Mesenchymal stem cell (in vitro differentiated cells and primary cell): Measurements from ENCODE around the gene CASKIN1.

Experiments
- DNase-seq: peaks from one replicate; pipeline ENCODE4 v3.0.0-alpha.2; 2013
- H2AFZ ChIP-seq: one replicate; pipeline ENCODE4 v1.6.1; 2013; ENCODE audit warnings: low read depth, mild to moderate bottlenecking, control low read depth, inconsistent platforms, low read length, moderate library complexity
- H2AK5ac ChIP-seq: 2 replicates; pipeline ENCODE4 v1.6.1; 2013; ENCODE audit warnings: low read length, moderate library complexity, mild to moderate bottlenecking, inconsistent platforms; ENCODE audit not compliant: severe bottlenecking
- H2BK120ac ChIP-seq: one replicate; pipeline ENCODE4 v1.6.1; 2013; ENCODE audit warnings: low read depth, mild to moderate bottlenecking, inconsistent platforms, low read length, moderate library complexity
- H2BK12ac ChIP-seq, 2 experiments: one replicate each; pipeline ENCODE4 v1.6.1; 2013; ENCODE audit warnings: inconsistent platforms in 2 of 2, low read length in 2 of 2, mild to moderate bottlenecking in 2 of 2, moderate library complexity in 2 of 2, control low read depth in 1 of 2
- H2BK15ac ChIP-seq: one replicate; pipeline ENCODE4 v1.6.1; 2013; ENCODE audit warnings: mild to moderate bottlenecking, low read depth, inconsistent platforms; ENCODE audit not compliant: poor library complexity, severe bottlenecking
- H2BK5ac ChIP-seq: 2 replicates; pipeline ENCODE4 v1.6.1; 2013; ENCODE audit warnings: low read depth, mild to moderate bottlenecking, low read length, control low read depth, inconsistent platforms; ENCODE audit not compliant: poor library complexity, severe bottlenecking
- H3K14ac ChIP-seq, 2 experiments: one replicate each; pipeline ENCODE4 v1.6.1; 2013; ENCODE audit warnings: inconsistent platforms in 2 of 2, low read length in 2 of 2, control low read depth in 1 of 2, mild to moderate bottlenecking in 1 of 2, moderate library complexity in 1 of 2
- H3K18ac ChIP-seq, 2 experiments: one replicate each; pipeline ENCODE4 v1.6.1; 2013; ENCODE audit warnings: inconsistent platforms in 2 of 2, low read length in 2 of 2, control low read depth in 1 of 2, low read depth in 1 of 2, mild to moderate bottlenecking in 1 of 2
- H3K23ac ChIP-seq, 2 experiments: one replicate each; pipeline ENCODE4 v1.6.1; 2013; ENCODE audit warnings: inconsistent platforms in 2 of 2, low read length in 2 of 2, mild to moderate bottlenecking in 2 of 2, moderate library complexity in 2 of 2, control low read depth in 1 of 2
- H3K27ac ChIP-seq: 2 replicates; pipeline ENCODE4 v1.5.1; 2013; ENCODE audit warnings: mild to moderate bottlenecking, moderate library complexity, low read length, control low read depth, inconsistent platforms; ENCODE audit not compliant: poor library complexity, severe bottlenecking
- H3K27me3 ChIP-seq, 2 experiments: 2 replicates each; pipeline versions ENCODE4 v1.6.1 to v1.7.0; 2013; ENCODE audit warnings: low read length in 2 of 2, mild to moderate bottlenecking in 2 of 2, moderate library complexity in 2 of 2, control low read depth in 1 of 2, inconsistent platforms in 1 of 2; ENCODE audit not compliant: control insufficient read depth in 1 of 2, insufficient read depth in 1 of 2
- H3K36me3 ChIP-seq, 2 experiments: 2 replicates each; pipeline versions ENCODE4 v1.6.1 to v1.7.0; 2013; ENCODE audit warnings: low read length in 2 of 2, control low read depth in 1 of 2, inconsistent platforms in 1 of 2, low read depth in 1 of 2, mild to moderate bottlenecking in 1 of 2; ENCODE audit not compliant: insufficient read depth in 2 of 2, control insufficient read depth in 1 of 2
- H3K4ac ChIP-seq, 2 experiments: one replicate each; pipeline ENCODE4 v1.6.1; 2013; ENCODE audit warnings: inconsistent platforms in 2 of 2, low read length in 2 of 2, mild to moderate bottlenecking in 2 of 2, moderate library complexity in 2 of 2, control low read depth in 1 of 2, low read depth in 1 of 2
- H3K4me1 ChIP-seq: 2 replicates; pipeline ENCODE4 v1.6.1; 2013; ENCODE audit warnings: low read depth, low read length, control low read depth; ENCODE audit not compliant: control insufficient read depth, insufficient read depth
- H3K4me2 ChIP-seq: 2 replicates; pipeline ENCODE4 v1.6.1; 2013; ENCODE audit warnings: low read length, mild to moderate bottlenecking, inconsistent platforms; ENCODE audit not compliant: poor library complexity, severe bottlenecking
- H3K4me3 ChIP-seq, 2 experiments: 2 replicates each; pipeline versions ENCODE4 v1.5.1 to v1.7.0; 2013; ENCODE audit warnings: low read length in 2 of 2, mild to moderate bottlenecking in 2 of 2, control low read depth in 1 of 2, low read depth in 1 of 2; ENCODE audit not compliant: insufficient read depth in 1 of 2
- H3K79me1 ChIP-seq: replicated peaks from 2 replicates; pipeline ENCODE4 v1.6.1; 2013; ENCODE audit warnings: mild to moderate bottlenecking, control low read depth, low read length, inconsistent platforms; ENCODE audit not compliant: poor library complexity, severe bottlenecking
- H3K9ac ChIP-seq: 2 replicates; pipeline ENCODE4 v1.7.0; 2013; ENCODE audit warnings: mild to moderate bottlenecking, low read length, moderate library complexity
- H3K9me3 ChIP-seq: 2 replicates; pipeline ENCODE4 v1.7.0; 2013; ENCODE audit warnings: mild to moderate bottlenecking, low read length; ENCODE audit not compliant: control insufficient read depth
- H4K8ac ChIP-seq: one replicate; pipeline ENCODE4 v1.6.1; 2013; ENCODE audit warnings: inconsistent platforms, mild to moderate bottlenecking, low read length, moderate library complexity
- H4K91ac ChIP-seq: one replicate; pipeline ENCODE4 v1.6.1; 2013; ENCODE audit warnings: mild to moderate bottlenecking, low read length, inconsistent platforms
- WGBS: methylation state at CpG from one replicate; pipeline ENCODE4 v1.1.7; 2013; ENCODE audit warnings: mixed read lengths; 5-methylcytosine and 5-hydroxymethylcytosine counted together

CASKIN1 gene

DNA sequence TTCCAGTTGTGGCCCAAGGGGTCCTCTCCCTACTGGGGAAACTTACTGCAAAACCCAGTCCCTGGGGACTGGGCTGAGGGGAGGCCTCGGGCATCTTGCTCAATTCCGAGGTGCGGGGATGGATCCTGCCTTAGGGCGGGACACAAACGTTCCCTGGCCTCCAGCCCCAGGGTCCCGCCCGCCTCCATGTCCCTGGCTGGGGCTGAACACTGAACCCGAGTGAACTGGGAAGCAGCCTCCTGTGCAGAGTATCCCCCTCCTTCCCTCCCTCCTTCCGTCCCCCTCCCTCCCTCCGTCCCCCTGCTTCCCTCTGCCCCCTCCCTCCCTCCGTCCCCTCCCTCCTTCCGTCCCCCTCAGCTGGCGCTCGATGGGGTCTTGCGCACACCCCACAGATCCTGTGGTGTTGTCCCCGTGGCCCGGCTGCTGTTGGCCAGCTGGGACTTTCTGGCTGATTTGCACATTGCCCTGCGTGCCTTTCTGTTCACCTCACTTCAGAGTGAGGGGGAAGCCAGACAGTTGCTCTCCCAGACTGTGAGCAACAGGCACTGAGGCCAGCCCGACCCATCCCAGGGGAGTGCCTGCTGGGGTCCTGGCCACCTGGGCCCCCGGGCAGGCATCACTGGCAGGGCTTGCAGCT is 35.4 kb downstream of the CASKIN1 start:
- no peak overlapping the region for H3K18ac ChIP-seq
- H2AFZ ChIP-seq, result no peak overlapping the region
- H3K27ac ChIP-seq, result peak overlapping the region; percentile 84
- peak overlapping the region in 1 of 2 experiments; percentile 18 for H3K4me3 ChIP-seq
- H4K91ac ChIP-seq, result no peak overlapping the region
- H3K4me2 ChIP-seq, result peak overlapping the region; percentile 17
- no peaks in the 10 kb centered on the region for H3K9me3 ChIP-seq
- no peak overlapping the region for H2BK15ac ChIP-seq
- no peak overlapping the region for H2BK12ac ChIP-seq
- H4K8ac ChIP-seq, result no peak overlapping the region
- H2BK120ac ChIP-seq, result no peak overlapping the region
- no peak overlapping the region for H3K4ac ChIP-seq
- H3K14ac ChIP-seq, result no peak overlapping the region
- H3K36me3 ChIP-seq, result peaks cover 9 to 51% of the 10 kb centered on the region in 2 experiments
- peak overlapping the region; percentile 69 for H3K9ac ChIP-seq
- no peak overlapping the region for H3K23ac ChIP-seq
- peaks cover 76% of the 10 kb centered on the region for H3K4me1 ChIP-seq
- peaks cover 4% of the 10 kb centered on the region for H3K79me1 ChIP-seq
- H2BK5ac ChIP-seq, result no peak overlapping the region
- peak overlapping the region; percentile 89 for H2AK5ac ChIP-seq
- DNase-seq, result no peak
- 90% methylated on average over 19 of the region's 20 CpGs for WGBS
- H3K27me3 ChIP-seq, result no peaks in the 10 kb centered on the region

DNA sequence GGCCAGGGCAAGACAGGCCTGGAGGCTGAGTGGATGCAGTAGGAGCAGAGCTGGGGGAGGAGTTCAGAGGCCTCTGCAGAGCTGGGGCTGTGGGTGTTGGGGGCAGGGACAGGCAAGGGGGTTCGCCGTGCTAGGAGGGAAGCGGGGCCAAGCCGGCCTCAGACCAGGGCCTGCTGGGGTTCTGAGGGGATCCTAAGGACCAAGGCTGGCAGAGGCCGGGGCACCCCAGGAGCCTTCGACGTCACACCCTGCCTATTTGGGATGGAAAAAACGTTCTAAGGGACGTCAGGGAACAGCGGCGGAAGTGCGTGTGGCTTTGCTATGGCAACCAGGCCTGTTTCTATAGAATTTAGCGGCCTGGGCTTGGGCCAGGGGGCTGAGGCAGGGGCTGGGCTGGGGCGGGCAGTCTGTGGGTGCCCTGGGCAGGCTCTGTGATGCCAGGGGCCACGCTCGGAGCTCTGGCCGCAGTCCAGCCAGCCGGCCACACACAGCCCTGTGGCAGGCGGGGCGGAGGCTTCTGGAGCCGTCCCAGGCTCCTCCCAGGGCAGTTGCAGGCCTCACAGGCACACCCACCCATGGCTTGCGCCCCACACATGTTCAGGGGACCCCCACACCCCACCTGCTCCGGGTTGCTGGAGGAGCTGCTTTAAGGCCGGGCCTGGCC is 37.1 kb downstream of the CASKIN1 start:
- Histone ChIP-seq H2AFZ (no peak overlapping the region), H3K14ac (no peak overlapping the region), H3K36me3 (peaks cover 3 to 39% of the 10 kb centered on the region in 2 experiments), H3K4me1 (peaks cover 76% of the 10 kb centered on the region), H2BK15ac (peak overlapping the region; percentile 12), H3K27ac (peak overlapping the region; percentile 22), H3K9me3 (no peaks in the 10 kb centered on the region), H3K79me1 (no peaks in the 10 kb centered on the region), H4K8ac (peak overlapping the region; percentile 42), H2BK12ac (peak overlapping the region in 1 of 2 experiments; percentile 1), H3K18ac (no peak overlapping the region), H3K27me3 (no peaks in the 10 kb centered on the region), H2AK5ac (peak overlapping the region; percentile 66), H3K4me3 (peak overlapping the region in 1 of 2 experiments; percentile 47), H3K9ac (peak overlapping the region; percentile 98), H3K4me2 (peak overlapping the region; percentile 12), H3K23ac (peak overlapping the region in 1 of 2 experiments; percentile 19), H4K91ac (peak overlapping the region; percentile 3), H2BK5ac (no peak overlapping the region), H3K4ac (no peak overlapping the region), H2BK120ac (no peak overlapping the region)
- WGBS, result 89% methylated on average over 24 of the region's 24 CpGs
- no peak for DNase-seq

DNA sequence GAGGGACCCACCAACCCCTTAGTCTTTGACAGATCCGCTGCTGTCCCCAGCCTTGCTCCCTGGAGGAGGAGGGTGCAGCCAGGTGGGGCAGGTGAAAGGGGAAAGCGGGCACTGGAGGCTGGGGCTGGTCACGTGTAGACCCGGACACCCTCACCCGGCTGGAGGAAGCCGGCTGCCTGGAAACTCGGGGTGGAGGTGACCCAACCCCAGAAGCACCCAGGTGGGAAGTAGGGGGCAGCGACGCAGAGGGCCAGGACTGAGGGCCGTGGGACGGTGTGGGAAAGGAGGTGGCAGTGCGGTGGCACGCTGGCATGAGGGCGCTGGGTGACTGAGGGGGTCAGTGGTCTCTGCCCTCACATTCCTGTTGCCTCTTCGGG is 38.2 kb downstream of the CASKIN1 start:
- no peak overlapping the region for H3K23ac ChIP-seq
- peaks cover 12 to 39% of the 10 kb centered on the region in 2 experiments for H3K36me3 ChIP-seq
- H3K9me3 ChIP-seq, result no peaks in the 10 kb centered on the region
- H3K18ac ChIP-seq, result no peak overlapping the region
- H3K4ac ChIP-seq, result no peak overlapping the region
- H3K14ac ChIP-seq, result peak overlapping the region in 1 of 2 experiments; percentile 9
- no peak overlapping the region for H2AK5ac ChIP-seq
- no peak overlapping the region for H2BK12ac ChIP-seq
- no peaks in the 10 kb centered on the region for H3K27me3 ChIP-seq
- DNase-seq, result no peak
- H4K8ac ChIP-seq, result no peak overlapping the region
- H2BK15ac ChIP-seq, result no peak overlapping the region
- 94% methylated on average over 15 of the region's 15 CpGs for WGBS
- no peak overlapping the region for H4K91ac ChIP-seq
- no peak overlapping the region for H2BK5ac ChIP-seq
- no peak overlapping the region for H2BK120ac ChIP-seq
- no peak overlapping the region for H3K27ac ChIP-seq
- peaks cover 69% of the 10 kb centered on the region for H3K4me1 ChIP-seq
- H3K4me3 ChIP-seq, result peak overlapping the region in 1 of 2 experiments; percentile 95
- no peak overlapping the region for H3K4me2 ChIP-seq
- H3K79me1 ChIP-seq, result no peaks in the 10 kb centered on the region
- H2AFZ ChIP-seq, result no peak overlapping the region
- peak overlapping the region; percentile 98 for H3K9ac ChIP-seq

DNA sequence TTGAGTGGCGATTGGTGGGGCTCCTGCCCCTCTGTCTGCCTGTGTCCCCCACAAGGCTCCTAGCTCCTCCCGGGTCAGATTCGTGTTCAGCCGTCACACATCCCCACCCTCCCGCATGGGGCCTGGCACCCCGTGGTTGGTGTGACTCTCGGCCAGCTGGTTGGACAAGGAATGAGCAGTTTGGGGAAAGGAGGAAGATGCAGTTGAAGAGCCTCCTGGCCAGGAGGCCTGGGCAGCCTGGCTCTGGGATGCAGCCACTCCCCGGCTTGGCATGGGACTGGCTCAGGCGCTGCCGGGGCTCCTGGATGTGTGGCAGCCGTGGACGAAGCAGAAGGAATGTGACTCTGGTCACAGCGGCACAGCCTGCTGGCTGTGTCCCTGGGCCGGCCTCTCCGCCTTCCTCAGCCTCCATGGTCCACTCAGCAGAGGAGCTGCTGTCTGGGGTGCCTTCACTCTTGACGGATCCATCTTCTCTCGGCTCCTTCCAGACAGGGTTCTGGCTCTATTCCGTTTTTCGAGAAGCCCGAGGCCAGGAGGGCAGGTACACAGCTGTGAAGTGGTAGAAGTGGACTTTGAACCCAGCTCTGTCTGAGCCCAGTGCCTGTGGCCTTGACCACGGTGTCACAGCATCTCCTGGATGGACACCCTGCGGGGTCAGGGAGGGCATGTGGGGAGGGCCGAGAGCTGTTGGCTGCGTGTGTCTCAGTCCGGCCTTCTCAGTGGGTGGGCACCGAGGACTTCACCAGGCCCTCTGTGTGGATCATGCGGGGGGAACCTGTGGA is 38.7 kb downstream of the CASKIN1 start:
- DNase-seq, result no peak
- peak overlapping the region; percentile 36 for H2AK5ac ChIP-seq
- no peaks in the 10 kb centered on the region for H3K79me1 ChIP-seq
- peak overlapping the region; percentile 77 for H3K27ac ChIP-seq
- H3K9me3 ChIP-seq, result no peaks in the 10 kb centered on the region
- H3K27me3 ChIP-seq, result no peaks in the 10 kb centered on the region
- peak overlapping the region in 1 of 2 experiments; percentile 52 for H3K23ac ChIP-seq
- H3K9ac ChIP-seq, result peak overlapping the region; percentile 98
- H3K4ac ChIP-seq, result no peak overlapping the region
- H3K4me1 ChIP-seq, result peaks cover 68% of the 10 kb centered on the region
- H3K14ac ChIP-seq, result no peak overlapping the region
- H3K4me2 ChIP-seq, result peak overlapping the region; percentile 89
- peak overlapping the region in 1 of 2 experiments; percentile 95 for H3K4me3 ChIP-seq
- no peak overlapping the region for H2BK15ac ChIP-seq
- H3K36me3 ChIP-seq, result peaks cover 15 to 43% of the 10 kb centered on the region in 2 experiments
- H2BK120ac ChIP-seq, result no peak overlapping the region
- H2AFZ ChIP-seq, result no peak overlapping the region
- H3K18ac ChIP-seq, result no peak overlapping the region
- peak overlapping the region; percentile 39 for H4K8ac ChIP-seq
- WGBS, result 95% methylated on average over 27 of the region's 27 CpGs
- H2BK5ac ChIP-seq, result no peak overlapping the region
- peak overlapping the region; percentile 4 to 9 for H2BK12ac ChIP-seq
- H4K91ac ChIP-seq, result peak overlapping the region; percentile 45
